ENCODE measurements around the gene ADSS2. TPM values are rescaled to one million over a fixed set of nuclear protein-coding genes. Genes with fewer than 3 reads are reported as not detected.
"Not testable (repeated sequence)": the region's sequence is repeated elsewhere in the genome, so short reads cannot be mapped to it uniquely, and the experiment has no call there.

ADSS2 gene
- total RNA-seq, result 10 to 100 TPM; 66.1 to 67.8 TPM

- Mint-ChIP-seq H3K27ac (peak within 1 kb of the TSS; percentile 96), H3K27me3 (no peaks in the 10 kb centered on the region), H3K36me3 (peaks cover 35% of the 10 kb centered on the region), H3K9me3 (no peaks in the 10 kb centered on the region), H3K4me3 (peak within 1 kb of the TSS; percentile 93), H3K4me1 (peaks cover 38% of the 10 kb centered on the region)
- DNase-seq, result no peak
These were observed at the start of gene ADSS2 for GRCh38 chr1:244451539-244451950. ADSS2 (minus strand) TSS chr1:244451909; CDS start chr1:244451817, 92 bp downstream.

- H3K27ac Mint-ChIP-seq, H3K4me1 Mint-ChIP-seq, DNase-seq, H3K36me3 Mint-ChIP-seq, H3K9me3 Mint-ChIP-seq, H3K27me3 Mint-ChIP-seq, H3K4me3 Mint-ChIP-seq: not testable (repeated sequence)
These were observed 48.8 kb upstream of the ADSS2 start for GRCh38 chr1:244500515-244500914.

- H3K27ac Mint-ChIP-seq, H3K9me3 Mint-ChIP-seq, H3K4me1 Mint-ChIP-seq, H3K36me3 Mint-ChIP-seq, H3K4me3 Mint-ChIP-seq, DNase-seq, H3K27me3 Mint-ChIP-seq: not testable (repeated sequence)
These were observed 47.8 kb upstream of the ADSS2 start for GRCh38 chr1:244499484-244499883.

- Mint-ChIP-seq H3K27ac (no peak overlapping the region), H3K9me3 (peaks cover 7% of the 10 kb centered on the region), H3K4me1 (no peaks in the 10 kb centered on the region), H3K27me3 (no peaks in the 10 kb centered on the region), H3K4me3 (no peak overlapping the region), H3K36me3 (no peaks in the 10 kb centered on the region)
- no peak for DNase-seq
These were observed 46.1 kb upstream of the ADSS2 start for GRCh38 chr1:244497805-244498204.

- no peak for DNase-seq
- no peaks in the 10 kb centered on the region for H3K27me3 Mint-ChIP-seq
- peaks cover 7% of the 10 kb centered on the region for H3K9me3 Mint-ChIP-seq
- H3K36me3 Mint-ChIP-seq, result peaks cover 2% of the 10 kb centered on the region
- H3K4me3 Mint-ChIP-seq, result no peak overlapping the region
- H3K4me1 Mint-ChIP-seq, result no peaks in the 10 kb centered on the region
- no peak overlapping the region for H3K27ac Mint-ChIP-seq
These were observed 44.5 kb upstream of the ADSS2 start for GRCh38 chr1:244496186-244496585.

DNA sequence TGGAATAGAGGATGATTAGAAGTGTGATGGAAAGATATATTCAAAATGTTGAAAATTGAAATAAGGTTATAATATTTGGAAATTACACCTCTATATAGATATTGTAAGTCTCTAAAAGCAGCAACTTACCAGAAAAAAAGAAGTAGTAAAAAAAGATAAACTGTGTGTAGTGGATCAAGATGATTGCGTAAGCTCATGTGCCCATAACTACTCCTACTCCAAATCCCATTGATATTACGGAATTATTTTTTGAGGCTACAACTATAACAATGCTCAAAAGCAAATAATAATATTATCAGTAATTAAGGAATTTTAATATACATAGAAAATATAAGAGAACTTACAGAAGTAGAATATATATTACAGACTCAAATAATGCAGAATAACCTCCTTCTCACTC is 42.9 kb upstream of the ADSS2 start:
- Mint-ChIP-seq H3K36me3 (peaks cover 4% of the 10 kb centered on the region), H3K27ac (no peak overlapping the region), H3K27me3 (no peaks in the 10 kb centered on the region), H3K4me1 (no peaks in the 10 kb centered on the region), H3K4me3 (no peak overlapping the region), H3K9me3 (peaks cover 2% of the 10 kb centered on the region)
- DNase-seq, result no peak

GRCh38 chr1:244484971-244485370 is 33.3 kb upstream of the ADSS2 start:
- H3K4me3 Mint-ChIP-seq, H3K9me3 Mint-ChIP-seq, DNase-seq, H3K27ac Mint-ChIP-seq, H3K36me3 Mint-ChIP-seq, H3K4me1 Mint-ChIP-seq, H3K27me3 Mint-ChIP-seq: not testable (repeated sequence)

GRCh38 chr1:244473059-244473605 is 21.4 kb upstream of the ADSS2 start:
- Mint-ChIP-seq H3K4me1 (peaks cover 3% of the 10 kb centered on the region), H3K27me3 (no peaks in the 10 kb centered on the region), H3K9me3 (peaks cover 5% of the 10 kb centered on the region)

DNA sequence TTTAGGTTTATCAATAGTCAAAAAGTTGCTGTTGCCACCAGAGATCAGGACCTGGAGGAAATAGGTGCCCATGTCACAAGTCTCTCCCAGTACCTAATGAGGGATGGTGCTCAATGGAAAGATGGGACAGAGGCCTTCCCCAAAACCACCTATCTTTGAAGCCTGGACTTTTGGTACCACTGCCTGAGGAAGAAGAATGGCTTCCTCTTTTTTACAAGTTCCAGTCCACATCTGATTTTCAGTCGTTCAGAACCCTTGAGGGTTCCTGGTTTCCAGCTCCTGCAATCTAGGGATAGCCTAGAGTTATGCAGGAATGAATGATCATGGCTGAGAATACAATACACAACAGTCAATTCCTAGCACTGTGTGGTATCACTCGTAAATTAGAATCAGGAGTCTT is 15.0 kb upstream of the ADSS2 start:
- Mint-ChIP-seq H3K9me3 (no peaks in the 10 kb centered on the region), H3K36me3 (no peaks in the 10 kb centered on the region), H3K4me3 (no peak overlapping the region), H3K27me3 (no peaks in the 10 kb centered on the region), H3K27ac (no peak overlapping the region), H3K4me1 (peaks cover 3% of the 10 kb centered on the region)
- no peak for DNase-seq

More at GRCh38 chr1:244473059-244473605, 21.4 kb upstream of the ADSS2 start:
- no peak overlapping the region for H3K4me3 Mint-ChIP-seq
- DNase-seq, result no peak
- H3K27ac Mint-ChIP-seq, result no peak overlapping the region
- peaks cover 4% of the 10 kb centered on the region for H3K36me3 Mint-ChIP-seq

- Mint-ChIP-seq H3K4me3 (peak within 1 kb of the TSS; percentile 85), H3K27me3 (no peaks in the 10 kb centered on the region), H3K4me1 (peaks cover 11% of the 10 kb centered on the region), H3K27ac (peak within 1 kb of the TSS; percentile 92), H3K36me3 (peaks cover 19% of the 10 kb centered on the region), H3K9me3 (peaks cover 12% of the 10 kb centered on the region)
- DNase-seq, result peak; percentile 80
These were observed 9.7 kb upstream of the ADSS2 start, which contains the start of gene CATSPERE for GRCh38 chr1:244461245-244462071. CATSPERE (plus strand) TSS chr1:244461273; CDS start chr1:244461430, 157 bp downstream.

- Mint-ChIP-seq H3K4me3 (no peak overlapping the region), H3K36me3 (peaks cover 19% of the 10 kb centered on the region), H3K4me1 (peaks cover 11% of the 10 kb centered on the region), H3K9me3 (peaks cover 12% of the 10 kb centered on the region), H3K27me3 (no peaks in the 10 kb centered on the region), H3K27ac (peak overlapping the region; percentile 45)
- peak; percentile 30 for DNase-seq
These were observed 8.5 kb upstream of the ADSS2 start for GRCh38 chr1:244460197-244460596.

DNA sequence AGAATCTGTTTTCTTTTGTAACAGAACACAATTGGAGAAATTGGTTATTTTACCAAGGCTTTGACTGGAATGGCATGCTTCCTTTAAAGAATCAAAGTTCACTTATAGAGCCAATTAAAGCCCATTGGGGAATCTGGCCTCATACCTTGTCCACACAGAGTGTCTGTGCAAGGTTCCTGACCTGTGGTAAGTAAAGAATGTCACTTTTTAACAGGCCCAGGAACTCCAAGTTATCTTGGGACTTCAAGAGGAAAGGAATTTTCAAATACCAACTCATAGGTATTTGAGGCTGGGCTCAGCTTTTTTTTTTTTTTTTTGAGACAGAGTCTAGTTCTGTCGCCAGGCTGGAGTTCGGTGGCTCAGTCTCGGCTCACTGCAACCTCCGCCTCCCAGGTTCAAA is 7.1 kb upstream of the ADSS2 start:
- H3K4me1 Mint-ChIP-seq, result peaks cover 11% of the 10 kb centered on the region
- H3K36me3 Mint-ChIP-seq, result peaks cover 19% of the 10 kb centered on the region
- H3K9me3 Mint-ChIP-seq, result peaks cover 12% of the 10 kb centered on the region
- H3K27ac Mint-ChIP-seq, result no peak overlapping the region
- H3K4me3 Mint-ChIP-seq, result no peak overlapping the region
- no peaks in the 10 kb centered on the region for H3K27me3 Mint-ChIP-seq
- DNase-seq, result no peak

- H3K4me1 Mint-ChIP-seq, result peaks cover 18% of the 10 kb centered on the region
- H3K27ac Mint-ChIP-seq, result no peak overlapping the region
- no peak for DNase-seq
- peaks cover 25% of the 10 kb centered on the region for H3K36me3 Mint-ChIP-seq
- no peaks in the 10 kb centered on the region for H3K27me3 Mint-ChIP-seq
- peaks cover 12% of the 10 kb centered on the region for H3K9me3 Mint-ChIP-seq
- no peak overlapping the region for H3K4me3 Mint-ChIP-seq
These were observed 4.9 kb upstream of the ADSS2 start for GRCh38 chr1:244456586-244456985.

DNA sequence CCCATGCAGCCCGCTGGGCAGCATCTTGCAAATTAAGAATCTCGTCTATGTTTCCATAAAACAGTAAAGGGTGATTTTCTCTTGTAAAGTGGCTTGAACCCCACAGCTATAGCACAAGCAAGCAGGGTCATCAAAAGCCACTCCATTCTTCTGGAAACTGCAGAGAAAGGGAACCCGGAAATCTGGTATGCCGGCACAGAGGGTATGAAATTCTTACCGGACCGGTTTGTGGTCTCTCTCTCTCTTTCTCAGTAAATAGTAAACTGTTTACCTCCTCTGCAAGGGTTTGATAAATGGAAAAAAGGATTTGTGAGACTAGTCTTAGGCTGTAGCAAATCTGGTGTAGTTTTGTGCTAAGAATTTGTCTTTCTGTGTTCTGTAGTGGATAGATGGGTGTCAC is 2.7 kb upstream of the ADSS2 start:
- Mint-ChIP-seq H3K36me3 (peaks cover 29% of the 10 kb centered on the region), H3K27ac (no peak overlapping the region), H3K4me1 (peaks cover 20% of the 10 kb centered on the region), H3K4me3 (no peak overlapping the region), H3K9me3 (peaks cover 5% of the 10 kb centered on the region), H3K27me3 (no peaks in the 10 kb centered on the region)
- DNase-seq, result no peak

GRCh38 chr1:244451951-244452795 is 464 bp upstream of the ADSS2 start:
- H3K36me3 Mint-ChIP-seq, result peaks cover 33% of the 10 kb centered on the region
- H3K27ac Mint-ChIP-seq, result peak overlapping the region; percentile 86
- peak overlapping the region; percentile 93 for H3K4me3 Mint-ChIP-seq
- DNase-seq, result peak; percentile 99
- H3K9me3 Mint-ChIP-seq, result no peaks in the 10 kb centered on the region
- H3K27me3 Mint-ChIP-seq, result no peaks in the 10 kb centered on the region
- H3K4me1 Mint-ChIP-seq, result peaks cover 36% of the 10 kb centered on the region
